ENCODE results near the gene IL10RB.

IL10RB gene

GRCh38 chr21:33324291-33325221 is 58.4 kb downstream of the IL10RB start, which contains the start of gene IFNAR1:
Gene IFNAR1 (plus strand): TSS chr21:33324970. CDS start chr21:33325056, 86 bp downstream.
- TF ChIP-seq CTCF (IDR thresholded peaks at IDR 0.05; ENCODE audit: extremely low read depth, insufficient read depth, missing control alignments), result no peak
- DNase-seq (ENCODE audit: low spot score), result peak; percentile 92
- in situ Hi-C loops (cut with MboI; ENCODE audit: low pct_unique_long_range_greater_than_20kb, low sequenced_read_pairs, unreplicated experiment), result no loop called here

GRCh38 chr21:33325222-33326067 is 59.3 kb downstream of the IL10RB start:
- peak; percentile 35 for DNase-seq (ENCODE audit: low spot score)
- in situ Hi-C loops (cut with MboI; ENCODE audit: low pct_unique_long_range_greater_than_20kb, low sequenced_read_pairs, unreplicated experiment), result no loop called here
- TF ChIP-seq CTCF (IDR thresholded peaks at IDR 0.05; ENCODE audit: extremely low read depth, insufficient read depth, missing control alignments), result no peak

GRCh38 chr21:33327326-33327725 is 61.2 kb downstream of the IL10RB start:
- no peak for TF ChIP-seq CTCF (IDR thresholded peaks at IDR 0.05; ENCODE audit: extremely low read depth, insufficient read depth, missing control alignments)
- DNase-seq (ENCODE audit: low spot score), result no peak
- in situ Hi-C loops (cut with MboI; ENCODE audit: low pct_unique_long_range_greater_than_20kb, low sequenced_read_pairs, unreplicated experiment), result no loop called here

GRCh38 chr21:33327792-33328433 is 61.7 kb downstream of the IL10RB start:
- TF ChIP-seq CTCF (IDR thresholded peaks at IDR 0.05; ENCODE audit: extremely low read depth, insufficient read depth, missing control alignments), result no peak
- in situ Hi-C loops (cut with MboI; ENCODE audit: low pct_unique_long_range_greater_than_20kb, low sequenced_read_pairs, unreplicated experiment), result no loop called here
- no peak for DNase-seq (ENCODE audit: low spot score)

- no peak for DNase-seq (ENCODE audit: low spot score)
- in situ Hi-C loops (cut with MboI; ENCODE audit: low pct_unique_long_range_greater_than_20kb, low sequenced_read_pairs, unreplicated experiment), result no loop called here
- no peak for TF ChIP-seq CTCF (IDR thresholded peaks at IDR 0.05; ENCODE audit: extremely low read depth, insufficient read depth, missing control alignments)
These were observed 64.6 kb downstream of the IL10RB start for GRCh38 chr21:33330726-33331125.

GRCh38 chr21:33332143-33332542 is 66.0 kb downstream of the IL10RB start:
- TF ChIP-seq CTCF (IDR thresholded peaks at IDR 0.05; ENCODE audit: extremely low read depth, insufficient read depth, missing control alignments), result no peak
- in situ Hi-C loops (cut with MboI; ENCODE audit: low pct_unique_long_range_greater_than_20kb, low sequenced_read_pairs, unreplicated experiment), result no loop called here
- DNase-seq (ENCODE audit: low spot score), result peak; percentile 27
